ENCODE results near the gene ECE1. TPM values are rescaled to one million over a fixed set of nuclear protein-coding genes. Genes with fewer than 3 reads are reported as not detected.

Gene ECE1
- total and polyA plus RNA-seq, 2 of the 8 experiments (the other 6 are each of a cell fraction or from before 2014, with no cell fraction given) = 21.4 to 36.8 TPM

GRCh38 chr1:21331752-21332478 is 41.7 kb upstream of the ECE1 start (continued):
- no peak for TF ChIP-seq TCF12 (IDR thresholded peaks at IDR 0.05; ENCODE audit: low read depth, low read length)
- no peak for TF ChIP-seq GABPA (IDR thresholded peaks at IDR 0.05; ENCODE audit: borderline replicate concordance, insufficient read depth, low read length)
